Smooth muscle cell (in vitro differentiated cells): ENCODE results near the gene DHX8. TPM values are rescaled to one million over a fixed set of nuclear protein-coding genes. Genes with fewer than 3 reads are reported as not detected.

Experiments used
- DNase-seq: peaks from one replicate; lab custom pipeline; 2025; ENCODE audit not compliant: unreplicated experiment; lab: John Stamatoyannopoulos, UW
- H2AFZ ChIP-seq: fragments of 200-600 bp; sonication (generic); 2 replicates; pipeline ENCODE4 v1.6.0; 2016; ENCODE audit warnings: antibody characterized with exemption, low read depth, mild to moderate bottlenecking
- H3F3A ChIP-seq: fragments of 200-600 bp; sonication (generic); 2 replicates; pipeline ENCODE4 v1.6.0; 2017; ENCODE audit warnings: antibody characterized with exemption, low read depth
- H3K27ac ChIP-seq: fragments of 200-600 bp; sonication (generic); 2 replicates; pipeline ENCODE4 v1.5.1; 2016; ENCODE audit warnings: low read depth, mild to moderate bottlenecking
- H3K27me3 ChIP-seq: fragments of 200-600 bp; sonication (generic); 2 replicates; pipeline ENCODE4 v1.6.1; 2016; ENCODE audit warnings: low read depth, mild to moderate bottlenecking
- H3K36me3 ChIP-seq: fragments of 200-600 bp; sonication (generic); 2 replicates; pipeline ENCODE4 v1.5.1; 2016; ENCODE audit warnings: low read depth
- H3K4me1 ChIP-seq: fragments of 200-600 bp; sonication (generic); 2 replicates; pipeline ENCODE4 v1.5.1; 2016; ENCODE audit warnings: low read depth
- H3K4me2 ChIP-seq: fragments of 200-600 bp; sonication (generic); 2 replicates; pipeline ENCODE4 v1.6.0; 2016; ENCODE audit warnings: mild to moderate bottlenecking
- H3K4me3 ChIP-seq: fragments of 200-600 bp; sonication (generic); 2 replicates; pipeline ENCODE4 v1.5.1; 2016; ENCODE audit warnings: mild to moderate bottlenecking
- H3K79me2 ChIP-seq: fragments of 200-600 bp; sonication (generic); 2 replicates; pipeline ENCODE4 v1.6.0; 2016; ENCODE audit warnings: low read depth, mild to moderate bottlenecking
- H3K9ac ChIP-seq: fragments of 200-600 bp; sonication (generic); 2 replicates; pipeline ENCODE4 v1.6.0; 2016; ENCODE audit warnings: low read depth
- H3K9me3 ChIP-seq: fragments of 200-600 bp; sonication (generic); replicated peaks from 2 replicates; pipeline ENCODE4 v1.5.1; 2016; ENCODE audit warnings: low read depth
- H4K20me1 ChIP-seq: fragments of 200-600 bp; sonication (generic); 2 replicates; pipeline ENCODE4 v1.6.0; 2016; ENCODE audit warnings: low read depth
- CTCF ChIP-seq: fragments of 200-600 bp; sonication (generic); IDR thresholded peaks from 2 replicates; pipeline ENCODE4 v1.5.1; 2017; ENCODE audit warnings: borderline replicate concordance, mild to moderate bottlenecking, antibody characterized with exemption; ENCODE audit not compliant: insufficient read depth, poor library complexity, severe bottlenecking
- WGBS: methylation state at CpG from one replicate; pipeline ENCODE4 v1.1.7; 2016; ENCODE audit warnings: low lambda C conversion rate; 5-methylcytosine and 5-hydroxymethylcytosine counted together
- polyA plus RNA-seq: library from polyadenylated mRNA; unstranded; fragments of >200 nt; fragmentation: Nextera tagmentation; extraction: Ambion mirVana; gene quantifications from 2 replicates; pipeline ENCODE4 v1.2.1, GENCODE V29; 2016
- total RNA-seq: library from RNA; depleted of rRNA; stranded (reverse); fragments of >200 nt; gene quantifications from 2 replicates; pipeline ENCODE4 v1.2.3, GENCODE V29; 2014

The DHX8 gene
- total and polyA plus RNA-seq, 2 experiments from 2014 or later, result 24.4 to 36.9 TPM

GRCh38 chr17:43438626-43439025 is 45.1 kb upstream of the DHX8 start:
- H3K4me2 ChIP-seq, result no peak overlapping the region
- no peaks in the 10 kb centered on the region for H3K36me3 ChIP-seq
- no peaks in the 10 kb centered on the region for H3K9me3 ChIP-seq
- TF ChIP-seq CTCF, result no peak
- DNase-seq, result no peak
- no peak overlapping the region for H3K9ac ChIP-seq
- H4K20me1 ChIP-seq, result no peaks in the 10 kb centered on the region
- H3K27me3 ChIP-seq, result no peaks in the 10 kb centered on the region
- no peak overlapping the region for H3K27ac ChIP-seq
- H3F3A ChIP-seq, result no peaks in the 10 kb centered on the region
- no peaks in the 10 kb centered on the region for H3K4me1 ChIP-seq
- no peak overlapping the region for H3K4me3 ChIP-seq
- no peaks in the 10 kb centered on the region for H3K79me2 ChIP-seq
- WGBS, result 69% methylated on average over 5 of the region's 5 CpGs
- H2AFZ ChIP-seq, result no peak overlapping the region

GRCh38 chr17:43439041-43439440 is 44.7 kb upstream of the DHX8 start:
- no peak for TF ChIP-seq CTCF

GRCh38 chr17:43442711-43443110 is 41.1 kb upstream of the DHX8 start:
- Histone ChIP-seq H2AFZ (no peak overlapping the region), H4K20me1 (no peaks in the 10 kb centered on the region), H3K9ac (no peak overlapping the region), H3F3A (peaks cover 7% of the 10 kb centered on the region), H3K4me3 (no peak overlapping the region), H3K27ac (peak overlapping the region; percentile 88), H3K79me2 (no peaks in the 10 kb centered on the region), H3K9me3 (no peaks in the 10 kb centered on the region), H3K27me3 (no peaks in the 10 kb centered on the region), H3K4me2 (no peak overlapping the region), H3K36me3 (no peaks in the 10 kb centered on the region), H3K4me1 (peaks cover 11% of the 10 kb centered on the region)
- 25% methylated on average over 2 of the region's 2 CpGs for whole genome bisulfite sequencing
- no peak for DNase-seq
- TF ChIP-seq CTCF, result no peak

More at GRCh38 chr17:43439041-43439440, 44.7 kb upstream of the DHX8 start:
- Histone ChIP-seq H2AFZ (no peak overlapping the region), H4K20me1 (no peaks in the 10 kb centered on the region), H3K9me3 (no peaks in the 10 kb centered on the region), H3K9ac (no peak overlapping the region), H3F3A (peaks cover 4% of the 10 kb centered on the region), H3K4me1 (peaks cover 2% of the 10 kb centered on the region), H3K4me2 (no peak overlapping the region), H3K4me3 (no peak overlapping the region), H3K27ac (no peak overlapping the region), H3K27me3 (no peaks in the 10 kb centered on the region), H3K36me3 (no peaks in the 10 kb centered on the region), H3K79me2 (no peaks in the 10 kb centered on the region)
- DNase-seq, result no peak
- 88% methylated on average over 1 of the region's 1 CpG for WGBS

GRCh38 chr17:43443381-43443780 is 40.4 kb upstream of the DHX8 start:
- H3K27ac ChIP-seq, result peak overlapping the region; percentile 88
- H3K4me1 ChIP-seq, result peaks cover 11% of the 10 kb centered on the region
- H3K36me3 ChIP-seq, result no peaks in the 10 kb centered on the region
- peaks cover 7% of the 10 kb centered on the region for H3F3A ChIP-seq
- H3K4me2 ChIP-seq, result no peak overlapping the region
- no peak overlapping the region for H2AFZ ChIP-seq
- no peaks in the 10 kb centered on the region for H3K79me2 ChIP-seq
- H3K9ac ChIP-seq, result no peak overlapping the region
- no peak overlapping the region for H3K4me3 ChIP-seq
- TF ChIP-seq CTCF, result no peak
- no peaks in the 10 kb centered on the region for H3K27me3 ChIP-seq
- WGBS, result 99% methylated on average over 3 of the region's 3 CpGs
- no peaks in the 10 kb centered on the region for H4K20me1 ChIP-seq
- no peaks in the 10 kb centered on the region for H3K9me3 ChIP-seq
- DNase-seq, result no peak
